Effector CD4-positive, alpha-beta T cell (primary cell): ENCODE results near the gene RUSC1.
A peak's percentile ranks its signal among the peaks of the same experiment; 100 is the strongest.
"Not testable (repeated sequence)": the region's sequence is repeated elsewhere in the genome, so short reads cannot be mapped to it uniquely, and the experiment has no call there.

Experiments used
- DNase-seq: peaks from one replicate; pipeline ENCODE4 v3.0.0-alpha.2; 2020

Gene RUSC1

GRCh38 chr1:155323729-155324036 lies 3.0 kb downstream of the RUSC1 start:
- DNase-seq: peak; percentile 72

DNA sequence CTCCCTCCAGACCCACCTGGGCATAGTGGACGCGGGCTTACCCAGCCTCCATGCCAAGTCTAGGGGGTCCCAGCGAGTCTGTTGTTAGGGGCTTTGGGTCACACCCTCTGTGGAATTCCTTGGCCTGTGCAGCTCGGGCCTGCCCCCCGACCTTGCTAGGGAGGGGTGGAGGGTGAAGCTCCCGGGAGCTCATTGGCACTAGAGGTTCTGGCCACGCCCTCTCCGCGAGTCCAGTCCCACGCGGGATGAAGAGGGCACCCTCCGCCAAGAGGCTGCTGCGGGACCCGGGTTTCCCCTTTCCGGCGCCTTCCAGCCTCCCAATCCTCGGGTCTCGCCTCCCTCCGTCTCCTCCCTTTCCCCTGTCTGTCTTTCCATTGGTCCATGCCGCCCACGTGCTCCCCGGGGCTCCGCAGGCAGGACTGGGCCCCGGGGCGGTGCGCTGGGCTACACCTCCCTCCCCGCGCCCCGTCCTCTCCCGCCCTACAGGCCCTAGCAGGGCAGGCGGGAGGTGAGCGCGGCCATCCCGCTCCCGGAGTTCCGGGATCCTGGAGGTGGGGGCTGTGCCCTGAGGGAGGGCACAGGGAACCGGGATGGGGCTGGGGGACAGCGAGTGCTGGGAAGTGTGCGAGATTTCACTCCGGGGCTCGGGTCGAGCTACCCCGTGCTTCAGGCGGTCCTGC lies 3.5 kb downstream of the RUSC1 start:
- DNase-seq: peak; percentile 90

- no peak for DNase-seq
Measured at GRCh38 chr1:155324717-155325602, 4.3 kb downstream of the RUSC1 start.

- no peak for DNase-seq
Measured at GRCh38 chr1:155325603-155325893, 4.9 kb downstream of the RUSC1 start.

DNA sequence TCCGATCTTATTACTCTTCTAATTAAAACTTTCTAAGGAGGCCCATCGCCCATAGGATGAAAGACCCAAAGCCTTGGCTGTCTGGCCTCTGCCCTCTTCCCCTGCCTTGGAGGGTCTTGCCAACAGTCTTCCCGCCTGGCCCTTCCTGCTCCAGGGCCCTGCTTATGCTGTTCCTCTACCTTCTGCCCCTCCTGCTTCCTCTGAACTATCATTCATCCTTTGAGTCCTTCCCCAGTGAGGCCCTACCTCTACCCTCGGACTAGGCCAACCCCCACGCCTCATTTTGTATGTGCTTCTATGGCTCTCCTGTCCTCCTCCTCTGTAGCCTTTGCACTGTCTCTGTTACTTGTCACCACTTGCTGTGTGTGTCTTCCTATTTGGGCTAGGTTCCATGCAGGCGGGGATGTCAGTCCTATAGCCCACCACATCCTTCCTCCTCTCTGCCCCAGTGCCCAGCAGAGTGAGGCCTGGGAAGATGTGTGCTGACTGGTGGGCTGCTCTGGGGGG lies 5.4 kb downstream of the RUSC1 start:
- DNase-seq: no peak

GRCh38 chr1:155326631-155327037 lies 5.9 kb downstream of the RUSC1 start:
- no peak for DNase-seq

GRCh38 chr1:155327981-155328380 lies 7.3 kb downstream of the RUSC1 start:
- no peak for DNase-seq

- DNase-seq: not testable (repeated sequence)
Measured at GRCh38 chr1:155328856-155329255, 8.2 kb downstream of the RUSC1 start.

DNA sequence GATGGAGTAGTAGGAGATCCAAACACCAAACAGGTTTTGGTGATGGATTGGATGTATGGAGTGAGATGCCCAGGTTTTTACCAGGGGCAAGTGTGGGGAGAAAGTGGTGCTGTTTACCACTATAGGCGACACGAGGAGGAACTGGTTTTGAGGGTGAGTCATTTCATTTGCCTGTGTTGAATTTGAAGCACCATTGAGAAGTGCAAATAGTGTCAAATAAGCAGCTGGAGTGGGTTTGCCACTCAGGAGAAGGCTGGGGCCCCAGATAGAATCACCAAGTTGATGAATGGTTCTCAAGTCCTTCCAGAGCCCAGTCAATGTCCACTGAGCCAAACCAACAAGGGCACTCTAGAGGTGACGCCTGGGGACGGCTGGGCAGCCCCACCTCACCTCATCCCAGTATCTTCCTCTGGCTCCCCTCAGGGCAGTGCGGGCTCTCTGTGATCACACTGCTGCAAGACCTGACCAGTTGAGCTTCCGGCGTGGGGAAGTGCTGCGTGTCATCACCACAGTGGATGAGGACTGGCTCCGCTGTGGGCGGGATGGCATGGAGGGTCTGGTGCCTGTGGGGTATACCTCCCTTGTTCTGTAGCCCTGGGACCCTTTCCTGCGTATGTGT lies 9.4 kb downstream of the RUSC1 start:
- no peak for DNase-seq

DNA sequence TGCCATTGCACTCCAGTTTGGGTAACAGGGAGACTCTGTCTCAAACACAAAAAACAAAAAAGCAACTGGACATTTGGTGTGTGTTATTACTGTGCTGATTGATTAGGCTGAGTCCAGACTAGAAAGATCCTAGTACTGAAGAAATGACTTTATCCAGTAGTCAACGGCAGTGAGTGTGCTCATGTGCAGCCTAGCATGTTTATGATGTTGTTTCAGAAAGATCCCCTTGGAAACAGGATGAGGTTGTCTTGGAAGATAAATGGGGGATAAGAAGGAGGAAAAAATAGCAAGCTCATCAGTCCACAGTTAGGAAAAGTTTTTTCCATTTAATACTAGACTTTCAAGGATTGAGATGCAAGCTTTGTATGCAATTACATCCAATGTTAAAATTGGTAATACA lies 14.3 kb downstream of the RUSC1 start:
- DNase-seq: no peak

DNA sequence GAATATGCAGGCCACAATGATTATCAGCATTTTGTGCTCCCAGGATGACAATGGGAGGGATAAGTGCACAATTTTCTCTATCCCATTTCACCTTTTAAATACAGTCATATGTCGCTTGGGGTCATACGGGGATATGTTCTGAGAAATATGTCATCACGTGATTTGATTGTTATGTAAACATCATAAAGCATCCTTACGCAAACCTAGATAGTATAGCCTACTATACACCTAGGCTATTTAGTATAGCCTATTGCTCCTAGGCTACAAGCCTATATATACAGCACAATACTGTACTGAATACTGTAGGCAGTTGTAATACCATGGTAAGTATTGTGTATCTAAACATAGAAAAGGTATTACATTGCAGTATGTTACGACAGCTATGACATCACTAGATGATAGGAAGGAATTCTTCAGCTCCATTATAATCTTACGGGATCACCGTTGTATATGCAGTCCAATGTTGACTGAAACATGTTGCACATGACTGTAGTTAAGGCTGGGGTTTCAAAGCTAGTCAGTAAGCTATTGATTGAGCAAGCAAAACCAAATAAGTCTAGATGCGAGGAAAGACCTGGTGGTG lies 18.9 kb downstream of the RUSC1 start:
- no peak for DNase-seq

- no peak for DNase-seq
Measured at GRCh38 chr1:155342842-155343241, 22.1 kb downstream of the RUSC1 start.

DNA sequence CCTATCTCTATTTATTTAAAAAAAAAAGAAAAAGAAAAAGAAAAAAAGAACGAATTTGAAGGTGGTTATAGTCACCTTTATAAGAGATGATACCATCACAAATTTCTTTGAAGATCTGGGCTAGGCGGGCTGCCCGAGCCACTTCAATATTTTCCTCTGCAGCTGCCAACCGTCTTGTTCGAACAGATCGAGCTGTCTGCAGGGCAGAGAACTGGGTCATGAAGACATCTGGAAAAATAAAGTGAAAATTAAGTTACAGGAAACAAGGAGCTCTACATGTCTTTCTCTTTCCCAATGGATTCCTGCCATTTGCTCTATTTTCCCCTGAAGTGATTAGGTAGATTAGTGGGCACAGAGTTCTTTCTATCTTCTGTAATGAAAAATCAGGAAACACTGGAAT lies 31.9 kb downstream of the RUSC1 start:
- DNase-seq: no peak

- DNase-seq: no peak
Measured at GRCh38 chr1:155360051-155360450, 39.4 kb downstream of the RUSC1 start.

DNA sequence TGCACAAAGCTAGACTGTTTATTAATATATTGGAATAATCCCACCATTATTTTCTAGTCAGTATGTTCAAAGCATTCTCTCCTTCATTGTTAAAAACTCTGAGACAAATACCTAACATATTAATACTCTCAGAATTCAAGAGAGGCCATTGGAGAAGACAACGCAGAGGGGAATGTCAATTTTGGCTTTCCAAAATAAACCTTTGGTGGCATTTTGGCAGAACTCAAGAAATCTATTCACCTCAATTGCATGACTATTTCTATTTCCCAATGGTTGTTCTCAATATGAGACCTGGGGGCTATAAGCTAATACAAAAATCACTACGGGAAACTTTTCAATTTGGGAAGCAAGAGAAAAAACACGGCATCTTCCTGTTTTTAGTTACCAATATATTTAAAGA lies 58.5 kb downstream of the RUSC1 start:
- DNase-seq: no peak

GRCh38 chr1:155379631-155380090 lies 59.0 kb downstream of the RUSC1 start:
- DNase-seq: no peak
